GM23338 (cell line): ENCODE measurements around the gene HTR1D.

Experiments used
- CTCF ChIP-seq, 2 experiments: fragments of 200-600 bp in 1 of 2; sonication (generic) in 1 of 2; conservative IDR thresholded peaks; 2 replicates each; pipeline versions ENCODE4 v1.5.1 to v1.6.1; 2016 to 2017; ENCODE audit warnings: antibody characterized with exemption in 2 of 2, low read depth in 2 of 2, mild to moderate bottlenecking in 2 of 2, moderate library complexity in 1 of 2
- POLR2AphosphoS5 ChIP-seq: IDR thresholded peaks from 2 replicates; pipeline ENCODE4 v1.6.1; 2016; ENCODE audit warnings: antibody characterized with exemption, low read depth

- no peak for TF ChIP-seq CTCF (conservative IDR thresholded peaks at IDR 0.05; ENCODE audit: low read depth in 2 of 2)
- TF ChIP-seq POLR2AphosphoS5: no peak
These were observed 2.7 kb downstream of the HTR1D start for GRCh38 chr1:23214640-23215039.
